Measurements from ENCODE around the gene RUSC1. TPM values are rescaled to one million over a fixed set of nuclear protein-coding genes. Genes with fewer than 3 reads are reported as not detected.
A peak's percentile ranks its signal among the peaks of the same experiment; 100 is the strongest.

RUSC1 gene
- total RNA-seq, 2 donors from 2014 or later: 20.2 to 23.9 TPM

GRCh38 chr1:155318082-155318481 is 2.6 kb upstream of the RUSC1 start:
- H3K4me1 ChIP-seq: peaks cover 0 to 31% of the 10 kb centered on the region in 2 donors
- no peak for DNase-seq (ENCODE audit: low spot score)
- no peaks in the 10 kb centered on the region for H3K27me3 ChIP-seq
- H3K4me3 ChIP-seq: no peak overlapping the region
- H3K27ac ChIP-seq: no peak overlapping the region
- H3K9me3 ChIP-seq: no peaks in the 10 kb centered on the region
- no peak for TF ChIP-seq CTCF (IDR thresholded peaks at IDR 0.05)
- H3K36me3 ChIP-seq: peaks cover 26% of the 10 kb centered on the region

- TF ChIP-seq CTCF (IDR thresholded peaks at IDR 0.05): no peak
- H3K4me1 ChIP-seq: peaks cover 0 to 31% of the 10 kb centered on the region in 2 donors
- DNase-seq (ENCODE audit: low spot score): no peak
- H3K36me3 ChIP-seq: peaks cover 20% of the 10 kb centered on the region
- H3K4me3 ChIP-seq: no peak overlapping the region
- H3K9me3 ChIP-seq: no peaks in the 10 kb centered on the region
- H3K27ac ChIP-seq: no peak overlapping the region
- no peaks in the 10 kb centered on the region for H3K27me3 ChIP-seq
Observed at GRCh38 chr1:155319536-155319935, 1.2 kb upstream of the RUSC1 start.

GRCh38 chr1:155320252-155320651 is 442 bp upstream of the RUSC1 start:
- Histone ChIP-seq H3K4me1 (peaks cover 0 to 38% of the 10 kb centered on the region in 2 donors), H3K9me3 (no peaks in the 10 kb centered on the region), H3K4me3 (peak overlapping the region; percentile 41 to 80), H3K27ac (peak overlapping the region; percentile 97 to 99), H3K36me3 (peaks cover 13% of the 10 kb centered on the region), H3K27me3 (no peaks in the 10 kb centered on the region)
- no peak for DNase-seq (ENCODE audit: low spot score)
- no peak for TF ChIP-seq CTCF (IDR thresholded peaks at IDR 0.05)

- no peak for DNase-seq (ENCODE audit: low spot score)
Observed at GRCh38 chr1:155321639-155322503, 1.2 kb downstream of the RUSC1 start.

GRCh38 chr1:155322571-155322952 is 1.9 kb downstream of the RUSC1 start:
- Histone ChIP-seq H3K27ac (peak overlapping the region; percentile 97 to 99), H3K9me3 (no peaks in the 10 kb centered on the region), H3K4me1 (peaks cover 0 to 46% of the 10 kb centered on the region in 2 donors), H3K36me3 (peaks cover 18% of the 10 kb centered on the region), H3K27me3 (no peaks in the 10 kb centered on the region), H3K4me3 (peak overlapping the region; percentile 72 to 80)
- TF ChIP-seq CTCF (IDR thresholded peaks at IDR 0.05): no peak
- no peak for DNase-seq (ENCODE audit: low spot score)

More at GRCh38 chr1:155321639-155322503, 1.2 kb downstream of the RUSC1 start:
- TF ChIP-seq CTCF (IDR thresholded peaks at IDR 0.05): no peak
- Histone ChIP-seq H3K27ac (peak overlapping the region; percentile 97 to 99), H3K36me3 (peaks cover 16% of the 10 kb centered on the region), H3K4me3 (peak overlapping the region; percentile 72 to 80), H3K27me3 (no peaks in the 10 kb centered on the region), H3K9me3 (no peaks in the 10 kb centered on the region), H3K4me1 (peaks cover 0 to 46% of the 10 kb centered on the region in 2 donors)

Measured in right atrium auricular region (tissue), 2 donors.